GM18502 (cell line): Measurements from ENCODE around the gene DOCK4.

Experiments used
- ATAC-seq: cut with Tn5 transposase; IDR thresholded peaks from one replicate; pipeline ENCODE4 v1.9.1; 2021; ENCODE audit warnings: mild to moderate bottlenecking; ENCODE audit not compliant: unreplicated experiment, poor library complexity

Gene DOCK4

GRCh38 chr7:112192236-112193154, 13.7 kb downstream of the DOCK4 start:
- ATAC-seq, result no peak

GRCh38 chr7:112190120-112190519, 16.1 kb downstream of the DOCK4 start:
- ATAC-seq, result no peak

DNA sequence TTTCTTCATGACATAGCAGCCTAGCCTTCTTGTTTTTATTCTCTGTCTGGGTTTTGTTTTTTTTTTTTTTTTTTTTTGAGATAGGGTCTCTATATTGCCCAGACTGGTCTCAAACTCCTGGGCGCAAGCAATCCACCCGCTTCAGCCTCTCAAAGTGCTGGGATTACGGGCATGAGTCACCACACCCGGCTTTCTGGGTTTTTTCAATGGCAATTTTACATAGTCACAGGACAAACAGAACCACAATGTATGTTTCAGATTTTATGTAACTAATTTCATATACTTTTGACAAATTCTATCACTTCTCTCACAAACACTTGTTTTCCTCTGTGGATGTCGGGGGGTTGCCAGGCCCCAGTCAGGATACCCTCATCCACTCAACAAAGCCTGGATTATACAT, 16.5 kb downstream of the DOCK4 start:
- ATAC-seq, result no peak

- no peak for ATAC-seq
These were observed 17.9 kb downstream of the DOCK4 start for GRCh38 chr7:112188257-112188656.

DNA sequence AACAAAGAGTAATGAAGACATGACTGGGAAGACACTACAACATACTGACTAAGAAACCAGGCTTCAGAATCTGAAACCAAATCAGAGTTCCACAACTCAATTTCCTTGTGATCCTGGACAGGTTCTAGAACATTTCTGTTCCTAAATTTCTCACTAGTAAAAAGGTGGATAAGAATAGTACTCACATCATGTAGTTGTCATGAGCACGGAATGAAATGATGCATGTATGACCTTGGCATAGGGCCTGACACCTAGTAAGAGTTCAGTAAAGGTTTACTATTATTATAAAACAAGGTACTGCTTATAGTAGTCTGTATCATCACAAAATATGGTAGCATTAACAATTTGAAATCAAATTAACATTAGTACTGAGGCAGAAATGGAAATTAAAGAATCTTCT, 19.9 kb downstream of the DOCK4 start:
- ATAC-seq, result no peak

GRCh38 chr7:112185005-112185834, 21.0 kb downstream of the DOCK4 start:
- ATAC-seq, result peak; percentile 42

DNA sequence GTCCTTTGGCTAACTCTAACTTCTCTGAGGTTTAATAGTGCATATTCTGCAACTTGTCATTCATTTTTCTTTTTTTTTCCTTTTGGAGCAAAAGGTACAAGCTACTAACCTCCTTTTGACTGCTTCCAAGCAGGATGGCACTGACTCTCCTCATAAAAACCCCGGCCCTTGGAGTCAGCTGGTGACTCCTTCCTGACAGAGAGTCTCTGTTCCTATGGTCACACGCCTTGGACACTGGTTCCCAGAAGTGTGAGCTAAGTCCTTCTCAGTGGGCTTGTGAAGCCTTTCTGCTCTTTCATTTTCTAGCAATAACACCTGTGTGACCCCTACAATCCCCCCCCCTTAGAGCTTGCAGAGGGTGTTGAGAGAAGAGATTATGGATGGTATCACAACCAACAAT, 21.7 kb downstream of the DOCK4 start:
- ATAC-seq, result no peak

DNA sequence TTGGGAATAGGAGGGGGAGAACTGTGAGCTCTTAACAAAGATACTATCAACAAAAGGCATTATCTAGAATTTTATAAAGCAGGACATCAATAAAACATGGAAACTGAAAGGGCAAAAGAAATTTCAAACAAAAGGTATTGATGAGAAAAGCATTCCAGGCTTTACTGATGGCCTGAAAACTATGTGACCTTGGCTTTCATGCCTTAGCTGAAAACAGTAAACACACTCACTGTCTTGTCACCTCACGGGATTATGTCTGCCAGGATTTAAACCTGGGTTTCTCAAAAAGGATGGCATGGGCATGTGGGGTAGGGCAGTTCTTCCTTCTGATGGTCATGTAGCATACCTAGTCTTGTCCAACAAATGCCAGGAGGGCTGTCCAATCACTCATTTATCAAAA, 22.9 kb downstream of the DOCK4 start:
- no peak for ATAC-seq

- no peak for ATAC-seq
These were observed 23.4 kb downstream of the DOCK4 start for GRCh38 chr7:112182749-112183148.

- ATAC-seq, result no peak
These were observed 26.0 kb downstream of the DOCK4 start for GRCh38 chr7:112180223-112180622.

DNA sequence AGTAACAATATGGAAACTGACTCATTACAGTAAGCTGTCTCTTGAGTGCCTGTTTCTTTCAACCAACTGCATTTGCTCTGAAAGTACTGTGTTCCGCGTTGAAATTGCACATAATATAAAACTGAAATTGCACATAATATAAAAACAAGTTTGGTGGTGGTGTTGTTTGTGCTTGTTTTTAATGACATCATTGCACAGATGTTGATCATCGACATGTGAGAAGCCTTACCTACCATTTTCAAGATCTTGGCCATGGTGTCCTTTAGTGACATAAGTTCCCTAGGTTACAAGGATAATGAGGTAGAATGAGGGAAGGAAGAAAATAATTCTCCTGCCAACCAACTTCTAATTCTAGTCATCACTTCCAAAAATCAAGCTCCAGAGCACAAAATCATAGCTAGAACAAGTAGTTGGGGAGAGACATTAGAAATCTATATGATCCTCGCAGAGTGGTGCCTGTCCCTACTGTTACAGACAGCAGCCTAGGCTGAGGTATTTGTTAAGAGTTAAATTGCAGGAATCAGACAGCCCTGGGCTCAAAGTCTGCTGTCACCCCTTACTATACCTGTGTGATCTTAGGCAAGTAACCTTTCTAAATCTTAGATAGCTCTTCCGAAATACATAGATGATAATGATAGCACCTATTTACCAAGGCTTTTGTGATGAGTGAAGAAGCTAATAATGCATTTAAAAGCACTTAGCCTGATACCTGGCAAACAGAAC, 29.3 kb downstream of the DOCK4 start:
- no peak for ATAC-seq

- no peak for ATAC-seq
These were observed 30.0 kb downstream of the DOCK4 start for GRCh38 chr7:112176241-112176640.

- ATAC-seq, result no peak
These were observed 32.0 kb downstream of the DOCK4 start for GRCh38 chr7:112174192-112174591.

DNA sequence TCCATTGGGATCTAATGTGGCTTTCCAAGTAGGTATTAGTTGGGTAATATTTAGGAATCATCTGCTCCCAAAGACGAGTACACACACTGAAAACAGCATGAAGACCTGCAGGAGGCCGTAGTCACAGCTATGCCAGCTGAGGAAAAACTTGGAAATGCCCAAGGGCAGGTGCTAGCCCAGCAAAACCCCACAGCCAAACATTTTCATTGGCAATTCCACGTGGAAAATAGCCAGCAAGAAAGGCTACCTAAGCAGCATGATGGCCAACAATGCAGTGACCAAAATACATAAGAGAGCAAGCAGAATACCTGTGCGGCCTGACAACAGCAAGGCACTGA, 32.7 kb downstream of the DOCK4 start:
- no peak for ATAC-seq

DNA sequence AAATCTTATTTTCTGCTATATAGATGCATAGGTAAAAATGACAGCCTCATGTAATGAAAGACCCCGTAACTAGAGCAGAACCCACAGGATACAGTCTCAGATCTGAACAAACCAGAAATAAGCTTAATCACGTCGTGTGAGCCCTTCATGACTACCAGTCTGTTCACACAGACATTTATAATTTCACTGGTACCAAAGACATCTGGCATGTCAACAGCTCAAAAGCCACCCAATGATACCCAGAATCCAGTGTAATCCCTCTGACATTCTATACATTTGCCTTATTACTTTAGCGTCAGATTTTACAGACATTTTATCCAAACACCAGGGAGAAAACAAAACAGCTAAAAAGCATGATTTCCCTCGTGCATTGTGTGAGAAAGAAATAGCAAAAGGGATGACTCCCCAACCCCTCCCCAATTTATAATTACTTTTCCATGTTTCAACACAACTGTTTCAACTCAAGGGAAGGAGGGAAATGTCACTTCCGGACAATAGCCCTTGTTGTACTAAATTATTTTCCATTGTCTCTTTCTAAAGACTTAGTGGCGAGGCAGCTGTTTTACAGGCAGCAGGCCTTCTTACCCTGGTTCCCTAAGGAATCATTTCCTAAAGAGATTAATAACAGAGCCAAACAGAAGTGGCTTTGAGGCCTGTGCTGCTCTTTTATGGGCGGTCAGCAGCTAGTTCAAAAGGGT, 33.2 kb downstream of the DOCK4 start:
- no peak for ATAC-seq

- ATAC-seq, result no peak
These were observed 34.5 kb downstream of the DOCK4 start for GRCh38 chr7:112171673-112172072.

DNA sequence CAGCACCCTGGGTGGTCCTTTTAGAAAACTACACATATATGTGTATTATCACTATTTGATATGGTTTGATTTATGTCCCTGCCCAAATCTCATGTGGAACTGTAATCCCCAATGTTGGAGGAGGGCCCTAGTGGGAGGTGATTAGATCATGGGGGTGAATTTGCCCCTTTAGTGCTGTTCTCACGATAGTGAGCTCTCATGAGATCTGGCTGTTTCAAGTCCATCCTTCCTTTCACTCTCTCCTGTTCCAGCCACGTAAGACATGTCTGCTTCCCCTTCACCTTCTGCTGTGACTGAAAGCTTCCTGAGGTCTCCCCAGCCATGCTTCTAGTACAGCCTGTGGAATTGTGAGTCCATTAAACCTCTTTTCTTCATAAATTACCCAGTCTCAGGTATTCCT, 37.3 kb downstream of the DOCK4 start:
- no peak for ATAC-seq

GRCh38 chr7:112167147-112167546, 39.1 kb downstream of the DOCK4 start:
- ATAC-seq, result no peak

DNA sequence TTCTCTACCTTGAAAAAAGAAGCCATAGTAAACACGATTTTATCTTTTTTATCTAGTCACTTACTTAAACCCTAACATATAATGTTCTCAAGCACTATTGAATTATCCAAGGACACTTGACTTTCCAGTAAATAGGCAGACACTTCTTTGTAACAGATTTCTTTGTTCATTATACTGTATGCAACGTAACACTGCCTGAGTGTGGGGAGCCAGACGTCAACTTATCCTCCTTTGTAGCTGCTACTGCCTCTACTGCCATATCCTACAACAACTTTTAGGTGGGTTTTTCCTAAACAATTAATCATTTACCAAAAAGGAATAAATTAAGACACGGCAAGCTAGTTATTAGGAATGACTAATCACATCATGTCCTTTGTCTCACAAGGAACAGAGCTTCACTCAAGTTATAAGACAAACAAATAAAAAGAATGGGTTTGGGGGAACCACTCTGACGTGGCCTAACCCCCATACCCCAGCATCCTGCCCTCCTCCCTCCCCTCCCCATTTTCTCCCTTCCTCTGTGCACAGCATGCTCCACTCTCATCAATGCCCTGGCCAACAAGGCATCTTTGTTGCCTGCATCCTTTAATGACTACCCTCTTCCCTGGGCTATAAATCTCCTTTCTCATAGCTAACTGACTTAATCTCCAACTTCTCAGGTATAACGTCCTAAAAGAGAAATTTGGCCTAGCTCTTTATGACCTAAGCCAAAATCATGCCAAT, 43.3 kb downstream of the DOCK4 start:
- no peak for ATAC-seq
